ENCODE results near the gene SLC23A1. TPM values are rescaled to one million over a fixed set of nuclear protein-coding genes. Genes with fewer than 3 reads are reported as not detected.

Gene SLC23A1
- total and polyA plus RNA-seq, 9 of the 15 experiments (the other 6 are each of a cell fraction or from before 2014, with no cell fraction given), result 0.03 to 0.20 (median 0.05) TPM; not detected in 5

DNA sequence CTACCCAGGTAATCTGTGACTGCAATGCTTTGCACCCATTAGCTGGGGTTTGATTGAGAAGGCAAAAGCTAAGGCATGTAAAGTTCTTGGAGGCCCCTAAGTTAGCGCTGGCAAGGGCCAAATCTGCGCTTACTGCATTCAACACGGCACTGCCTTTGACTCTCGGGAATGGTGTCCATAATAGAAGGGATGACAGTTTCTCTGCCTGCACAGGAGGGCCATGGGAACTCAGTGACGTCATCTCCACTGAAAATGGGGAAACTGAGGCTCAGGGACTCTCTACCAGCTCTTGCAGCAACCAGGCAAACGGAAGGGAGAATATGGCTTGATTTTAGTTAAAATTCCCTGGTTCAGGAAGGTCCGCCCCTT, 20.3 kb upstream of the SLC23A1 start (continued):
- TF ChIP-seq, protein P1, sequence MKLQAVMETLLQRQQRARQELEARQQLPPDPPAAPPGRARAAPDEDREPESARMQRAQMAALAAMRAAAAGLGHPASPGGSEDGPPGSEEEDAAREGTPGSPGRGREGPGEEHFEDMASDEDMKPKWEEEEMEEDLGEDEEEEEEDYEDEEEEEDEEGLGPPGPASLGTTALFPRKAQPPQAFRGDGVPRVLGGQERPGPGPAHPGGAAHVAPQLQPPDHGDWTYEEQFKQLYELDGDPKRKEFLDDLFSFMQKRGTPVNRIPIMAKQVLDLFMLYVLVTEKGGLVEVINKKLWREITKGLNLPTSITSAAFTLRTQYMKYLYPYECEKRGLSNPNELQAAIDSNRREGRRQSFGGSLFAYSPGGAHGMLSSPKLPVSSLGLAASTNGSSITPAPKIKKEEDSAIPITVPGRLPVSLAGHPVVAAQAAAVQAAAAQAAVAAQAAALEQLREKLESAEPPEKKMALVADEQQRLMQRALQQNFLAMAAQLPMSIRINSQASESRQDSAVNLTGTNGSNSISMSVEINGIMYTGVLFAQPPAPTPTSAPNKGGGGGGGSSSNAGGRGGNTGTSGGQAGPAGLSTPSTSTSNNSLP (IDR thresholded peaks at IDR 0.05; ENCODE audit: borderline replicate concordance, low read depth, low read length), result no peak
- TF ChIP-seq NBN (IDR thresholded peaks at IDR 0.05; ENCODE audit: low read depth) (no peak), CCNT2 (IDR thresholded peaks at IDR 0.05; ENCODE audit: borderline replicate concordance, extremely low read depth, insufficient read length, low read depth, low read length) (no peak), IRF2 (CRISPR knock-in tag; IDR thresholded peaks at IDR 0.05) (no peak), RBM39 (optimal IDR thresholded peaks at IDR 0.05; ENCODE audit: low read depth, low read length) (peak; percentile 29), KDM4B (IDR thresholded peaks at IDR 0.05; ENCODE audit: borderline replicate concordance in 2 of 2, low read depth in 1 of 2) (no peak), ZNF23 (CRISPR knock-in tag; IDR thresholded peaks at IDR 0.05) (no peak), ZFPM2 (CRISPR knock-in tag; IDR thresholded peaks at IDR 0.05) (no peak), POLR2B (IDR thresholded peaks at IDR 0.05; ENCODE audit: low read depth, partially characterized antibody) (no peak), ELF4 (CRISPR knock-in tag; IDR thresholded peaks at IDR 0.05) (no peak), JUN (IDR thresholded peaks at IDR 0.05; ENCODE audit: borderline replicate concordance, low read depth, low read length) (no peak), JUN (CRISPR knock-in tag; IDR thresholded peaks at IDR 0.05; ENCODE audit: borderline replicate concordance) (no peak), U2AF2 (optimal IDR thresholded peaks at IDR 0.05; ENCODE audit: low read depth, low read length) (no peak), GTF2E2 (tag; IDR thresholded peaks at IDR 0.05) (no peak), ZBTB5 (IDR thresholded peaks at IDR 0.05) (no peak)
- TF ChIP-seq, protein P2, sequence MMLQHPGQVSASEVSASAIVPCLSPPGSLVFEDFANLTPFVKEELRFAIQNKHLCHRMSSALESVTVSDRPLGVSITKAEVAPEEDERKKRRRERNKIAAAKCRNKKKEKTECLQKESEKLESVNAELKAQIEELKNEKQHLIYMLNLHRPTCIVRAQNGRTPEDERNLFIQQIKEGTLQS (IDR thresholded peaks at IDR 0.05), result peak; percentile 95; the same call in 1 of the 2 replicates
- TF ChIP-seq, protein P2 (CRISPR knock-in tag; conservative IDR thresholded peaks at IDR 0.05), result no peak
